ENCODE data around the gene NOP14. TPM values are rescaled to one million over a fixed set of nuclear protein-coding genes. Genes with fewer than 3 reads are reported as not detected.

NOP14 gene
- total and polyA plus RNA-seq, 2 experiments from 2014 or later: 29.9 to 38.7 TPM

DNA sequence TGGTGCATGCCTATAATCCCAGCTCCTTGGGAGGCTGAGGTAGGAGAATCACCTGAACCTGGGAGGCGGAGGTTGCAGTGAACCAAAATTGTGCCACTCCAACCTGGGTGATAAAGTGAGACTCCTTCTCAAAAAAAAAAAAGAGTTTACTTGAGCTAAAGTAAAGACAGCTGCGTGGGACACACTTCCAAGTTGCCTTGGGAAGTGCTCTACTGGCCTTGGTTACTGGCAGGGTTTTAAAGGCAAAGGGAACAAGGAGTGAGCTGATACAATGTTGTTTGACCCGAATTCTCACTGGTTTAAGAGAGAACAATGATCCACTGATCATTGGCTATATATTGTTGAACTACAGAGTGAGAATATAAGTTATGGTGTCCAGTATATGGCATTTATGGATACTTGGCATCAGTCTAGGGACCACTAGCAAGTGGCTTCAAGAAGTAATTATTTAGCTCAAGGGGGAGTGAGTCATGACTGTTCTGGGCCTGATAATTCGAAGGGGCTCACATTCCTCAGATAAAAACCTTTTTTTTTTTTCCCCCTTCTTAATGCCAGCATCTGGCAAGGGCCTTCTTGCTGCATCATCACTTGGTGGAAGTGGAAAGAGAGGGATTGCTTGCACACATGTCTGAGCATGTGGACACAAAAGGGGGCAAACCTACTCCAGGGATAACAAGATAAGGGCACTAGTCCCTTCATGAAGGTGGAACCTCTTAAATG is 32.5 kb upstream of the NOP14 start (continued):
- TF ChIP-seq ZNF462 (CRISPR knock-in tag; IDR thresholded peaks at IDR 0.05) (no peak), EZH2phosphoT487 (IDR thresholded peaks at IDR 0.05; ENCODE audit: unreplicated experiment) (no peak), STAT1 (IDR thresholded peaks at IDR 0.05; ENCODE audit: unreplicated experiment) (no peak)
- TF ChIP-seq, protein P1, sequence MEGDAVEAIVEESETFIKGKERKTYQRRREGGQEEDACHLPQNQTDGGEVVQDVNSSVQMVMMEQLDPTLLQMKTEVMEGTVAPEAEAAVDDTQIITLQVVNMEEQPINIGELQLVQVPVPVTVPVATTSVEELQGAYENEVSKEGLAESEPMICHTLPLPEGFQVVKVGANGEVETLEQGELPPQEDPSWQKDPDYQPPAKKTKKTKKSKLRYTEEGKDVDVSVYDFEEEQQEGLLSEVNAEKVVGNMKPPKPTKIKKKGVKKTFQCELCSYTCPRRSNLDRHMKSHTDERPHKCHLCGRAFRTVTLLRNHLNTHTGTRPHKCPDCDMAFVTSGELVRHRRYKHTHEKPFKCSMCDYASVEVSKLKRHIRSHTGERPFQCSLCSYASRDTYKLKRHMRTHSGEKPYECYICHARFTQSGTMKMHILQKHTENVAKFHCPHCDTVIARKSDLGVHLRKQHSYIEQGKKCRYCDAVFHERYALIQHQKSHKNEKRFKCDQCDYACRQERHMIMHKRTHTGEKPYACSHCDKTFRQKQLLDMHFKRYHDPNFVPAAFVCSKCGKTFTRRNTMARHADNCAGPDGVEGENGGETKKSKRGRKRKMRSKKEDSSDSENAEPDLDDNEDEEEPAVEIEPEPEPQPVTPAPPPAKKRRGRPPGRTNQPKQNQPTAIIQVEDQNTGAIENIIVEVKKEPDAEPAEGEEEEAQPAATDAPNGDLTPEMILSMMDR (conservative IDR thresholded peaks at IDR 0.05; ENCODE audit: low read depth in 2 of 2): no peak

- H3K4me2 ChIP-seq: no peak overlapping the region
- no peak overlapping the region for H3K27ac ChIP-seq (ENCODE audit: low read depth)
- no peak overlapping the region for H2AFZ ChIP-seq
- no peak overlapping the region for H3K4me3 Mint-ChIP-seq
- ATAC-seq (no peak), DNase-seq (ENCODE audit: low spot score) (no peak)
- no peaks in the 10 kb centered on the region for H3K9me2 ChIP-seq (ENCODE audit: insufficient read depth)
- no peaks in the 10 kb centered on the region for H3K9me3 Mint-ChIP-seq
- H3K36me3 ChIP-seq (ENCODE audit: insufficient read depth): no peaks in the 10 kb centered on the region
- H3K27ac Mint-ChIP-seq: no peak overlapping the region
- H3K27me3 Mint-ChIP-seq (ENCODE audit: insufficient read depth, low read depth, poor library complexity): no peaks in the 10 kb centered on the region
- H3K4me1 Mint-ChIP-seq: no peaks in the 10 kb centered on the region
- H3K4me3 ChIP-seq: no peak overlapping the region
- no peaks in the 10 kb centered on the region for H3F3A ChIP-seq (replicated peaks; ENCODE audit: low read depth)
- no peaks in the 10 kb centered on the region for H3K36me3 Mint-ChIP-seq (ENCODE audit: low read depth)
- H3K79me2 ChIP-seq (replicated peaks; ENCODE audit: insufficient read depth): no peaks in the 10 kb centered on the region
- no peaks in the 10 kb centered on the region for H4K20me1 ChIP-seq (replicated peaks; ENCODE audit: insufficient read depth)
- no peaks in the 10 kb centered on the region for H3K4me1 ChIP-seq (ENCODE audit: insufficient read depth)
- H3K27me3 ChIP-seq (ENCODE audit: insufficient read depth): no peaks in the 10 kb centered on the region
- TF ChIP-seq, protein P2, sequence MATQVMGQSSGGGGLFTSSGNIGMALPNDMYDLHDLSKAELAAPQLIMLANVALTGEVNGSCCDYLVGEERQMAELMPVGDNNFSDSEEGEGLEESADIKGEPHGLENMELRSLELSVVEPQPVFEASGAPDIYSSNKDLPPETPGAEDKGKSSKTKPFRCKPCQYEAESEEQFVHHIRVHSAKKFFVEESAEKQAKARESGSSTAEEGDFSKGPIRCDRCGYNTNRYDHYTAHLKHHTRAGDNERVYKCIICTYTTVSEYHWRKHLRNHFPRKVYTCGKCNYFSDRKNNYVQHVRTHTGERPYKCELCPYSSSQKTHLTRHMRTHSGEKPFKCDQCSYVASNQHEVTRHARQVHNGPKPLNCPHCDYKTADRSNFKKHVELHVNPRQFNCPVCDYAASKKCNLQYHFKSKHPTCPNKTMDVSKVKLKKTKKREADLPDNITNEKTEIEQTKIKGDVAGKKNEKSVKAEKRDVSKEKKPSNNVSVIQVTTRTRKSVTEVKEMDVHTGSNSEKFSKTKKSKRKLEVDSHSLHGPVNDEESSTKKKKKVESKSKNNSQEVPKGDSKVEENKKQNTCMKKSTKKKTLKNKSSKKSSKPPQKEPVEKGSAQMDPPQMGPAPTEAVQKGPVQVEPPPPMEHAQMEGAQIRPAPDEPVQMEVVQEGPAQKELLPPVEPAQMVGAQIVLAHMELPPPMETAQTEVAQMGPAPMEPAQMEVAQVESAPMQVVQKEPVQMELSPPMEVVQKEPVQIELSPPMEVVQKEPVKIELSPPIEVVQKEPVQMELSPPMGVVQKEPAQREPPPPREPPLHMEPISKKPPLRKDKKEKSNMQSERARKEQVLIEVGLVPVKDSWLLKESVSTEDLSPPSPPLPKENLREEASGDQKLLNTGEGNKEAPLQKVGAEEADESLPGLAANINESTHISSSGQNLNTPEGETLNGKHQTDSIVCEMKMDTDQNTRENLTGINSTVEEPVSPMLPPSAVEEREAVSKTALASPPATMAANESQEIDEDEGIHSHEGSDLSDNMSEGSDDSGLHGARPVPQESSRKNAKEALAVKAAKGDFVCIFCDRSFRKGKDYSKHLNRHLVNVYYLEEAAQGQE (IDR thresholded peaks at IDR 0.05; ENCODE audit: unreplicated experiment): no peak
- TF ChIP-seq, protein P1 (conservative IDR thresholded peaks at IDR 0.05; ENCODE audit: low read depth in 2 of 2): no peak
- no peak for TF ChIP-seq ZNF114 (CRISPR knock-in tag; IDR thresholded peaks at IDR 0.05)
- no peak for TF ChIP-seq CREB1 (CRISPR knock-in tag; IDR thresholded peaks at IDR 0.05; ENCODE audit: low read depth)
- no peak for TF ChIP-seq POLR2AphosphoS5 (IDR thresholded peaks at IDR 0.05; ENCODE audit: low read depth)
Measured at GRCh38 chr4:2994917-2995316, 31.7 kb upstream of the NOP14 start.

Data from GM23338 (cell line).